GM23338 (cell line): ENCODE data around the gene S100A14.

Experiments used
- EZH2 ChIP-seq: fragments of 200-600 bp; sonication (generic); IDR thresholded peaks from one replicate; pipeline ENCODE4 v1.8.0; 2017; ENCODE audit warnings: antibody characterized with exemption, mild to moderate bottlenecking, low read depth; ENCODE audit not compliant: unreplicated experiment
- EZH2phosphoT487 ChIP-seq: fragments of 200-600 bp; sonication (generic); IDR thresholded peaks from one replicate; pipeline ENCODE4 v1.8.1; 2018; ENCODE audit warnings: antibody characterized with exemption; ENCODE audit not compliant: unreplicated experiment
- JUNB ChIP-seq: IDR thresholded peaks from one replicate; pipeline ENCODE4 v1.6.1; 2016; ENCODE audit warnings: antibody characterized with exemption; ENCODE audit not compliant: unreplicated experiment
- POLR2AphosphoS5 ChIP-seq: IDR thresholded peaks from 2 replicates; pipeline ENCODE4 v1.6.1; 2016; ENCODE audit warnings: antibody characterized with exemption, low read depth
- ZNF331 ChIP-seq: fragments of 250-450 bp; sonication (Bioruptor Pico); IDR thresholded peaks from 2 replicates; pipeline ENCODE4 v1.5.0; 2020; ENCODE audit warnings: low read depth, mild to moderate bottlenecking, moderate library complexity
- TF ChIP-seq, protein P1 (sequence below), 2 experiments: fragments of 200-600 bp in 1 of 2; sonication (generic) in 1 of 2; conservative IDR thresholded peaks; 2 replicates each; pipeline versions ENCODE4 v1.5.1 to v1.6.1; 2016 to 2017; ENCODE audit warnings: antibody characterized with exemption in 2 of 2, low read depth in 2 of 2, mild to moderate bottlenecking in 2 of 2, moderate library complexity in 1 of 2
- TF ChIP-seq, protein P2 (sequence below): IDR thresholded peaks from one replicate; pipeline ENCODE4 v1.6.1; 2018; ENCODE audit warnings: antibody characterized with exemption; ENCODE audit not compliant: unreplicated experiment
- TF ChIP-seq, protein P3 (sequence below): fragments of 250-450 bp; sonication (Bioruptor Pico); IDR thresholded peaks from 2 replicates; pipeline ENCODE4 v1.5.0; 2020; ENCODE audit warnings: mild to moderate bottlenecking, moderate library complexity
- TF ChIP-seq, protein P4 (sequence below): IDR thresholded peaks from 2 replicates; pipeline ENCODE4 v1.6.1; 2016; ENCODE audit warnings: antibody characterized with exemption

DNA sequence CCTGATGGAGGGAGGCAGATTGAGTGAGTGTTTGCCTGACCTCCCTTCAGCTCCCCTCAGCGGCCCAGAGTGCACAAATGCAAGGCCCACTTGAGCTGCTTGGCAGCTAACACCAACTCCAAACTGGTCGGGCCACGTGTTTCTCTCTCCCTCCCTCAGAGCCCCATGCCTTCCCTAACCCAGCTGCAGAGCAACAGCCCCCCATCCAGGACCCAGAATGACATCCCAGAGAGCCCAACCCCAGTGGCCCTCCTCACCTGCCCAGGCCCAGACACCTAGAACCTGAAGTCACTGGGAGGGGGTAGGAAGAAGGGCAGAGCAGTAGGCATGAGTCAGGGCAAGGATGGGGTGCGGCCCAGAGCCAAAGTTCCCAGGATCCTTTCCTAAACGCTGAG lies 789 bp upstream of the S100A14 start:
- TF ChIP-seq, protein P1, sequence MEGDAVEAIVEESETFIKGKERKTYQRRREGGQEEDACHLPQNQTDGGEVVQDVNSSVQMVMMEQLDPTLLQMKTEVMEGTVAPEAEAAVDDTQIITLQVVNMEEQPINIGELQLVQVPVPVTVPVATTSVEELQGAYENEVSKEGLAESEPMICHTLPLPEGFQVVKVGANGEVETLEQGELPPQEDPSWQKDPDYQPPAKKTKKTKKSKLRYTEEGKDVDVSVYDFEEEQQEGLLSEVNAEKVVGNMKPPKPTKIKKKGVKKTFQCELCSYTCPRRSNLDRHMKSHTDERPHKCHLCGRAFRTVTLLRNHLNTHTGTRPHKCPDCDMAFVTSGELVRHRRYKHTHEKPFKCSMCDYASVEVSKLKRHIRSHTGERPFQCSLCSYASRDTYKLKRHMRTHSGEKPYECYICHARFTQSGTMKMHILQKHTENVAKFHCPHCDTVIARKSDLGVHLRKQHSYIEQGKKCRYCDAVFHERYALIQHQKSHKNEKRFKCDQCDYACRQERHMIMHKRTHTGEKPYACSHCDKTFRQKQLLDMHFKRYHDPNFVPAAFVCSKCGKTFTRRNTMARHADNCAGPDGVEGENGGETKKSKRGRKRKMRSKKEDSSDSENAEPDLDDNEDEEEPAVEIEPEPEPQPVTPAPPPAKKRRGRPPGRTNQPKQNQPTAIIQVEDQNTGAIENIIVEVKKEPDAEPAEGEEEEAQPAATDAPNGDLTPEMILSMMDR (conservative IDR thresholded peaks at IDR 0.05; ENCODE audit: low read depth in 2 of 2): no peak
- TF ChIP-seq POLR2AphosphoS5 (no peak), EZH2 (no peak), ZNF331 (CRISPR knock-in tag) (no peak), JUNB (no peak), EZH2phosphoT487 (no peak)
- TF ChIP-seq, protein P2, sequence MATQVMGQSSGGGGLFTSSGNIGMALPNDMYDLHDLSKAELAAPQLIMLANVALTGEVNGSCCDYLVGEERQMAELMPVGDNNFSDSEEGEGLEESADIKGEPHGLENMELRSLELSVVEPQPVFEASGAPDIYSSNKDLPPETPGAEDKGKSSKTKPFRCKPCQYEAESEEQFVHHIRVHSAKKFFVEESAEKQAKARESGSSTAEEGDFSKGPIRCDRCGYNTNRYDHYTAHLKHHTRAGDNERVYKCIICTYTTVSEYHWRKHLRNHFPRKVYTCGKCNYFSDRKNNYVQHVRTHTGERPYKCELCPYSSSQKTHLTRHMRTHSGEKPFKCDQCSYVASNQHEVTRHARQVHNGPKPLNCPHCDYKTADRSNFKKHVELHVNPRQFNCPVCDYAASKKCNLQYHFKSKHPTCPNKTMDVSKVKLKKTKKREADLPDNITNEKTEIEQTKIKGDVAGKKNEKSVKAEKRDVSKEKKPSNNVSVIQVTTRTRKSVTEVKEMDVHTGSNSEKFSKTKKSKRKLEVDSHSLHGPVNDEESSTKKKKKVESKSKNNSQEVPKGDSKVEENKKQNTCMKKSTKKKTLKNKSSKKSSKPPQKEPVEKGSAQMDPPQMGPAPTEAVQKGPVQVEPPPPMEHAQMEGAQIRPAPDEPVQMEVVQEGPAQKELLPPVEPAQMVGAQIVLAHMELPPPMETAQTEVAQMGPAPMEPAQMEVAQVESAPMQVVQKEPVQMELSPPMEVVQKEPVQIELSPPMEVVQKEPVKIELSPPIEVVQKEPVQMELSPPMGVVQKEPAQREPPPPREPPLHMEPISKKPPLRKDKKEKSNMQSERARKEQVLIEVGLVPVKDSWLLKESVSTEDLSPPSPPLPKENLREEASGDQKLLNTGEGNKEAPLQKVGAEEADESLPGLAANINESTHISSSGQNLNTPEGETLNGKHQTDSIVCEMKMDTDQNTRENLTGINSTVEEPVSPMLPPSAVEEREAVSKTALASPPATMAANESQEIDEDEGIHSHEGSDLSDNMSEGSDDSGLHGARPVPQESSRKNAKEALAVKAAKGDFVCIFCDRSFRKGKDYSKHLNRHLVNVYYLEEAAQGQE: no peak
- TF ChIP-seq, protein P3, sequence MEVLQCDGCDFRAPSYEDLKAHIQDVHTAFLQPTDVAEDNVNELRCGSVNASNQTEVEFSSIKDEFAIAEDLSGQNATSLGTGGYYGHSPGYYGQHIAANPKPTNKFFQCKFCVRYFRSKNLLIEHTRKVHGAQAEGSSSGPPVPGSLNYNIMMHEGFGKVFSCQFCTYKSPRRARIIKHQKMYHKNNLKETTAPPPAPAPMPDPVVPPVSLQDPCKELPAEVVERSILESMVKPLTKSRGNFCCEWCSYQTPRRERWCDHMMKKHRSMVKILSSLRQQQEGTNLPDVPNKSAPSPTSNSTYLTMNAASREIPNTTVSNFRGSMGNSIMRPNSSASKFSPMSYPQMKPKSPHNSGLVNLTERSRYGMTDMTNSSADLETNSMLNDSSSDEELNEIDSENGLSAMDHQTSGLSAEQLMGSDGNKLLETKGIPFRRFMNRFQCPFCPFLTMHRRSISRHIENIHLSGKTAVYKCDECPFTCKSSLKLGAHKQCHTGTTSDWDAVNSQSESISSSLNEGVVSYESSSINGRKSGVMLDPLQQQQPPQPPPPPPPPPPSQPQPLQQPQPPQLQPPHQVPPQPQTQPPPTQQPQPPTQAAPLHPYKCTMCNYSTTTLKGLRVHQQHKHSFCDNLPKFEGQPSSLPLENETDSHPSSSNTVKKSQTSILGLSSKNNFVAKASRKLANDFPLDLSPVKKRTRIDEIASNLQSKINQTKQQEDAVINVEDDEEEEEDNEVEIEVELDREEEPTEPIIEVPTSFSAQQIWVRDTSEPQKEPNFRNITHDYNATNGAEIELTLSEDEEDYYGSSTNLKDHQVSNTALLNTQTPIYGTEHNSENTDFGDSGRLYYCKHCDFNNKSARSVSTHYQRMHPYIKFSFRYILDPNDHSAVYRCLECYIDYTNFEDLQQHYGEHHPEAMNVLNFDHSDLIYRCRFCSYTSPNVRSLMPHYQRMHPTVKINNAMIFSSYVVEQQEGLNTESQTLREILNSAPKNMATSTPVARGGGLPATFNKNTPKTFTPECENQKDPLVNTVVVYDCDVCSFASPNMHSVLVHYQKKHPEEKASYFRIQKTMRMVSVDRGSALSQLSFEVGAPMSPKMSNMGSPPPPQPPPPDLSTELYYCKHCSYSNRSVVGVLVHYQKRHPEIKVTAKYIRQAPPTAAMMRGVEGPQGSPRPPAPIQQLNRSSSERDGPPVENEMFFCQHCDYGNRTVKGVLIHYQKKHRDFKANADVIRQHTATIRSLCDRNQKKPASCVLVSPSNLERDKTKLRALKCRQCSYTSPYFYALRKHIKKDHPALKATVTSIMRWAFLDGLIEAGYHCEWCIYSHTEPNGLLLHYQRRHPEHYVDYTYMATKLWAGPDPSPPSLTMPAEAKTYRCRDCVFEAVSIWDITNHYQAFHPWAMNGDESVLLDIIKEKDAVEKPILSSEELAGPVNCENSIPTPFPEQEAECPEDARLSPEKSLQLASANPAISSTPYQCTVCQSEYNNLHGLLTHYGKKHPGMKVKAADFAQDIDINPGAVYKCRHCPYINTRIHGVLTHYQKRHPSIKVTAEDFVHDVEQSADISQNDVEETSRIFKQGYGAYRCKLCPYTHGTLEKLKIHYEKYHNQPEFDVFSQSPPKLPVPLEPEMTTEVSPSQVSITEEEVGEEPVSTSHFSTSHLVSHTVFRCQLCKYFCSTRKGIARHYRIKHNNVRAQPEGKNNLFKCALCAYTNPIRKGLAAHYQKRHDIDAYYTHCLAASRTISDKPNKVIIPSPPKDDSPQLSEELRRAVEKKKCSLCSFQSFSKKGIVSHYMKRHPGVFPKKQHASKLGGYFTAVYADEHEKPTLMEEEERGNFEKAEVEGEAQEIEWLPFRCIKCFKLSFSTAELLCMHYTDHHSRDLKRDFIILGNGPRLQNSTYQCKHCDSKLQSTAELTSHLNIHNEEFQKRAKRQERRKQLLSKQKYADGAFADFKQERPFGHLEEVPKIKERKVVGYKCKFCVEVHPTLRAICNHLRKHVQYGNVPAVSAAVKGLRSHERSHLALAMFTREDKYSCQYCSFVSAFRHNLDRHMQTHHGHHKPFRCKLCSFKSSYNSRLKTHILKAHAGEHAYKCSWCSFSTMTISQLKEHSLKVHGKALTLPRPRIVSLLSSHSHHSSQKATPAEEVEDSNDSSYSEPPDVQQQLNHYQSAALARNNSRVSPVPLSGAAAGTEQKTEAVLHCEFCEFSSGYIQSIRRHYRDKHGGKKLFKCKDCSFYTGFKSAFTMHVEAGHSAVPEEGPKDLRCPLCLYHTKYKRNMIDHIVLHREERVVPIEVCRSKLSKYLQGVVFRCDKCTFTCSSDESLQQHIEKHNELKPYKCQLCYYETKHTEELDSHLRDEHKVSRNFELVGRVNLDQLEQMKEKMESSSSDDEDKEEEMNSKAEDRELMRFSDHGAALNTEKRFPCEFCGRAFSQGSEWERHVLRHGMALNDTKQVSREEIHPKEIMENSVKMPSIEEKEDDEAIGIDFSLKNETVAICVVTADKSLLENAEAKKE (CRISPR knock-in tag): no peak
- TF ChIP-seq, protein P4, sequence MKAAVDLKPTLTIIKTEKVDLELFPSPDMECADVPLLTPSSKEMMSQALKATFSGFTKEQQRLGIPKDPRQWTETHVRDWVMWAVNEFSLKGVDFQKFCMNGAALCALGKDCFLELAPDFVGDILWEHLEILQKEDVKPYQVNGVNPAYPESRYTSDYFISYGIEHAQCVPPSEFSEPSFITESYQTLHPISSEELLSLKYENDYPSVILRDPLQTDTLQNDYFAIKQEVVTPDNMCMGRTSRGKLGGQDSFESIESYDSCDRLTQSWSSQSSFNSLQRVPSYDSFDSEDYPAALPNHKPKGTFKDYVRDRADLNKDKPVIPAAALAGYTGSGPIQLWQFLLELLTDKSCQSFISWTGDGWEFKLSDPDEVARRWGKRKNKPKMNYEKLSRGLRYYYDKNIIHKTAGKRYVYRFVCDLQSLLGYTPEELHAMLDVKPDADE: no peak
